GM12892 (cell line): ENCODE measurements around the gene MRNIP.

Source experiments
- DNase-seq: peaks from one replicate; pipeline ENCODE4 v3.0.0; 2011; ENCODE audit not compliant: insufficient read length
- FAIRE-seq: peaks from 2 replicates; lab custom pipeline; 2011; peaks lifted over from hg19 to GRCh38; lab: Jason Lieb, UNC
- POLR2A ChIP-seq: IDR thresholded peaks from 2 replicates; pipeline ENCODE4 v1.6.1; 2011; ENCODE audit warnings: low read depth, low read length, control low read depth
- POLR2AphosphoS5 ChIP-seq: IDR thresholded peaks from 2 replicates; pipeline ENCODE4 v1.6.1; 2011; ENCODE audit warnings: low read depth, low read length, control low read depth
- TAF1 ChIP-seq: IDR thresholded peaks from 2 replicates; pipeline ENCODE4 v1.6.1; 2011; ENCODE audit warnings: low read depth, mild to moderate bottlenecking, control low read depth, low read length, borderline replicate concordance

MRNIP gene

GRCh38 chr5:179812997-179813607 lies 45.5 kb downstream of the MRNIP start:
- no peak for TF ChIP-seq POLR2AphosphoS5
- DNase-seq (no peak), FAIRE-seq (no peak)

DNA sequence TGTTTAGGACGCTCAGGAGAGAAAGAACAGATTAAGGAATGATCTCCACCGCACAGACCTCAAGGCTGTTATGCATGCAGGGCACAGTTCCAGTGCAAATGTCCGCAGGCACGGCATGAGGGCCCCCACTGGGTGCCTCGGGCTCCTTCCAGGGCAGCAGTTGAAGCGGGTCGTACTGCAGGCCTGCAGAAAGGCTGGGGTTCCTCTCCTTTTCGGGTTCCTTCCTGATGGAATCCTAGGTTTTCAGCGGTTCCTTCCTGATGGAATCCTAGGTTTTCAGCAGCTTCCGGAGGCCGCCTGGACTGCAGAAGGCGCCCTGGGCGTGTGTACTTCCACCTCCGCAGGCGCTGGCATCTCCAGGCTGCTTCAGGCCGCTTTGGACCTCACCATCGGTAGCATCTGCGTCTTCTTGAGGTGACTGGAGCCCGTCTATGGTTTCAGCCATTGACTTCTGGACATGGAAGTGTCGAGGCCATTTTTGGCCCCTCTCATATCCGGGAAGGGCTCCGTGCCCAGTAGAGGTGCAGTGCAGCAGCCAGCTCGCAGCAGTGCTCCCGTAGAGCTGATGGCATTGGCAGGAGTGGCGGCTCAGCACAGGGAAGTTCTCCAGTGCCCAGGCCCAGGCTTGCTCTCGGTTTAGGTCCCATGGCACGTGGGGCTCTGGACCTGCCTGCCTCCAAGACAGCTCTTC lies 46.3 kb downstream of the MRNIP start:
- no peak for FAIRE-seq
- TF ChIP-seq POLR2AphosphoS5 (no peak), TAF1 (no peak), POLR2A (no peak)

GRCh38 chr5:179806250-179807048 lies 52.2 kb downstream of the MRNIP start, which contains the start of gene MGAT4B:
Gene MGAT4B, minus strand, starts transcription at chr5:179806866. Its CDS starts 283 bp downstream, at chr5:179806583.
- TF ChIP-seq POLR2AphosphoS5, result no peak
- peak; percentile 52 for TF ChIP-seq TAF1
- TF ChIP-seq POLR2A, result peak; percentile 67; the same call in 1 of the 2 replicates
- FAIRE-seq (no peak), DNase-seq (peak; percentile 91)

More for the DNA sequence above, 46.3 kb downstream of the MRNIP start:
- no peak for DNase-seq

DNA sequence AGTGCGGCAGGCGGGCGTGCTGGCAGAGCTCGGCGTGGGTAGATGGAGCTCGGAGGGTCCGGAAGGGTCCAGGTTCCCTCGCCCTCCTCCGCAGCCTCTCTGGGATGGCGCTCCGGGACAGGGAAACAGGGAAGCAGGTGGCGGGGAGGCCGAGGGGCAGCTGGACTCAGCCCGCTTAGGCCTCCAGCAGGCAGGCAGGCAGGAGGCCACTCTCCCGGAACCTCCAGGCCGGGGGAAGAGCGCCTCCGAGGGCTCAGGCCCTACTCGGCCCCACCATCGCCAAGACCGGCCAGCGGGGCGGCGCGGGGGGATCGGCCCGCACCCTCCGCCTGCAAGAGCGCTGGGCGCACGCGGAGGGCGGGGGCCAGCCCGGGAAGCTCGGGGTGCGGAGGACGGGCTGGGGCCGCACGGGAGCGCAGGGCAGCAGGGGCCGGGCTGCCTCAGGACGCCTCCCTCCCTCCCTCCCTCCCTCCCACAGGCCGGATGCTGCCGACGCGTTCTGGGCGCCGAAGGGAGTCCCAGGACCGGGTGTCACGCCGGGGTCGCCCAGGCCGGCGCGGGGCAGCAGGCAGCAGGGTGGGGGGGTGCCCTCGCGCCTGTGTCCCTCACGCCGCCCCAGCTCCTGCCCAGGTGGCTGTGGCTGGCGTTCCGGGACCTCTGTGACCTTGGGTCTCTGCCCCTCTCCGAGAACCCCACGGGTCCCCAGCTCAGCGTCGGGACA lies 52.9 kb downstream of the MRNIP start:
- peak; percentile 83 for DNase-seq
- FAIRE-seq, result peak; percentile 40

DNA sequence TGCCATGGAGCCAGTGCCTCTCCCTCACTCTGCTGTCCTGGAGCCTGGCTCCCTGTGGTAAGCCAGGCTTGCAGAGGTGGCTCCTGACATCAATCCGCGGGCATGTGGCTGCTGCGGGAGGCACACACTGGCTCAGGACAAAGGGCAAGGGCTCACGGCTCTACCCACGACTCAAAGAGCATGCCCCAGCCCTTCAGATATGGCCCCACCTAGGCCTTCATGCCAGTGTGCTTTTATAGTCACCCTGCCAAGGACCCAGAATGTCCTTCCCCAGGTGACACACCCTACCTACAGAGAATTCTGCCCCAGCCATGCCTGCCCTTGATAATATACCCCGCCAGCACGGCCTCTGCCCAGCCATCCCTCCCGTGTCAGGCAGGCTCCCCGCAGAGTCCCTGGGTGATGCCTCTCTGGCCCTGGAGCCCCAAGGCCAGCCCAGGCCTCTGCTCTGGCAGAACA lies 53.5 kb downstream of the MRNIP start:
- no peak for TF ChIP-seq POLR2AphosphoS5
- TF ChIP-seq TAF1, result no peak
- TF ChIP-seq POLR2A, result no peak
- FAIRE-seq, result peak; percentile 21
- DNase-seq, result no peak

More for the DNA sequence above, 52.9 kb downstream of the MRNIP start:
- TF ChIP-seq POLR2AphosphoS5 (no peak), POLR2A (peak; percentile 50; the same call in 1 of the 2 replicates), TAF1 (no peak)

DNA sequence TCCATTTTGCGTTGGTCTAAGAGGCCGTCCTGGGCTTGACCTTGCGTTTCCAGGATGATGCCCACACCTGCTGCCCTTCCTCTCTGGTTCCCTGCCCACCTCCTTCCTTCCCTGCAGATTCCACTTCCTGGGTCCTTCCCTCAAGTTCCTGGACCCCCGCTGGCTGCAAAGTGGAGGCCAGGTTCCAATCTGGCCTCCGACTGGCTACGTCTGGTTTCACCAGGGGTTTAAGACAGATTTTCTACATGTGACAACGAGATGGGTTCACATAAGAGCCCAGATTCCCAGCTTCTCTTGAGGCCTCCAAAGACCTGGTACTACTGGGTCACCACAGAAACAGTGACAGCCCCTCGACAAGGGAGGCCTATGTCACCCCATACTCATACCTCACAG lies 54.1 kb downstream of the MRNIP start:
- TF ChIP-seq POLR2AphosphoS5 (no peak), POLR2A (no peak), TAF1 (no peak)
- no peak for FAIRE-seq
- no peak for DNase-seq

DNA sequence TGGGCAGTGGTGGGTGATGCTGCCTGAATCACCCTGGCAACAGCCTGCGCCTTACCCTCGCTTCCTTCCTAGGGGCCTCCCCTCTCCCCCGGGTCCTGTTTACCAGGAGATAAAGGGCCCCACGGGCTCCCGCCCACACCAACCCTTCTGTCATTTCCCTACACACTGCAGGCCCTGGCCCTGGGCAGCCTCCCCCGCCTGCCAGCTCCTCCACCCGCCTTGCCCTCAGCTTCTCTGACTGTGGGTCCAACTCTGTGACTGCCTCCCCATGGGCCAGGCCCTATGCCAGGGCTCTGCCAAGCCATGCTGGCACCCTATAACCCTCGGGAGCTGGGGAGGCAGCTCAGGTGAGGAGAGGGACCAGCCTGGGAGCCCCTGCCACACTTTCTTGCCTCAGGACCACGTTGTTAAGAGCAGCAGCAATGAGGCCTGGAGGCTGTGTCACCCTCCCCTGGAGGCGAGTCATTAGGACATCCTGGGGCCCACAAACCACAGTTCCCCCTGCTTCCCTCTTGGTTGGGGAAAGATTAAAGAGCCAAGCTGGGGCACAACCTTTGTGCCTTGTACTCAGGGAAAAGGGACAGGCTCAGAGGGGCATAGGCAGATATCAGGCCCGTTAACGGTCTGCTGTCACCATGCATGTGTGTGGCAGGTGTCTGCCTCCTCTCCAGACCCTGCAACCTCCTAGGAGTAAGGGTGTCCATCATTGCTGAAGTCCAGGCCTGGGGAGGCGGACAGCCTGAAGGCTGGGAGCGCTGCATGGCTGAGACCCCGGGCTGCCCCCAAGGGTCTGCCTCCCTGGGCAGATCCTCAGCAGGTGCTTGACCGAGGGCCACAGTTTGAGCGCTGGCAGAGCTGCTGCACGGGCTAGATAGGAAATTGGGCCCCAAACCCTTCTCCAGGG lies 54.7 kb downstream of the MRNIP start:
- no peak for DNase-seq
- no peak for FAIRE-seq
- no peak for TF ChIP-seq TAF1
- no peak for TF ChIP-seq POLR2A
- no peak for TF ChIP-seq POLR2AphosphoS5

GRCh38 chr5:179802950-179803562 lies 55.6 kb downstream of the MRNIP start:
- no peak for TF ChIP-seq POLR2A
- TF ChIP-seq POLR2AphosphoS5, result no peak
- TF ChIP-seq TAF1, result no peak
- DNase-seq (no peak), FAIRE-seq (no peak)

DNA sequence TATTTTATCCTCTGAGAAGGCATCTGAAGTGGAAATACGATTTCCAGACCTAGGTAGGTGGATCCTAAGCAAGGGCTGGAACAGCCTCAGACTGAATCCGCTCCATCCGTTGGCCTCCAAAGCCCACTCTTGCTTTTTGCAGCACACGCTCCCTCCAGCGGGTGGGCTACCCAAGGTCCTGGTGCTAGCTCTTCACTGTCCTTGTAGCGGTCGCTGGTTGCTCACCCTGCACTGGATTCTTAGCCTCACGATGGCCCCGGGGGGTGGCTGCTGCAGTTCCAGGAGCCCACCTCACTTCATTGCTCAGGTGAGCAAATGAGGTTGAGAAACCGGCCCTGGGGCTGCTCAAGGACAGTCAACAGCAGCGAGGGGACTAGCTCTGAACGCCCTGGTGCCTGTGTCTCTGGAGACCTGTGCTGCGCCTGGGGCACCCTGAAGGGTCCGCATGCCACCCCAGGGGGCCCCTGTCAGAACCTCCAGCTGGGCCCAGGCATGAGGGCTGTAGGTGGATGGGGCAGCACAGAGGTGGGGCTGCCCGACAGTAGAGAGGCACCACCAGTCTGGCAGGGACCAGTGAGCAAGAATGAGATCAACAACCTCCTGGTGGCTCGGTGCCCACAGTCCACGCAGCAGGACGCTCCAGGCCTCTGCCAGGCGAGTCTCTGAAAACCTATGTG lies 56.3 kb downstream of the MRNIP start:
- no peak for TF ChIP-seq POLR2AphosphoS5
- no peak for TF ChIP-seq TAF1
- no peak for TF ChIP-seq POLR2A
- FAIRE-seq, result no peak

More for the DNA sequence above, 56.3 kb downstream of the MRNIP start:
- no peak for DNase-seq
